Activated T-helper 2 cell treated with anti-CD3 and anti-CD28 coated beads, Interferon-gamma antibody, Interleukin-2, Interleukin-4, amounts not matched to agents 10 μg/mL and 5 μg/mL and 100 μg/mL, durations not matched to agents 14 hours and 24 hours and 36 hours (primary cell): Measurements from ENCODE around the gene NIP7. TPM values are rescaled to one million over a fixed set of nuclear protein-coding genes. Genes with fewer than 3 reads are reported as not detected.
A peak's percentile ranks its signal among the peaks of the same experiment; 100 is the strongest.

Experiments used
- DNase-seq: peaks from one replicate; pipeline ENCODE4 v3.0.0; 2021; ENCODE audit warnings: low spot score
- H3K27ac Mint-ChIP-seq: one replicate; pipeline ENCODE4 v1.8.0; 2021; ENCODE audit warnings: mixed read lengths
- H3K27me3 Mint-ChIP-seq: one replicate; pipeline ENCODE4 v1.8.0; 2021; ENCODE audit warnings: low read depth, mixed read lengths
- H3K36me3 Mint-ChIP-seq: one replicate; pipeline ENCODE4 v1.8.0; 2021; ENCODE audit warnings: low read depth, mixed read lengths
- H3K4me1 Mint-ChIP-seq: one replicate; pipeline ENCODE4 v1.8.0; 2021; ENCODE audit warnings: low read depth, mixed read lengths
- H3K4me3 Mint-ChIP-seq: one replicate; pipeline ENCODE4 v1.8.0; 2021; ENCODE audit warnings: low read depth, mild to moderate bottlenecking, moderate library complexity, mixed read lengths
- H3K9me3 Mint-ChIP-seq: one replicate; pipeline ENCODE4 v1.8.0; 2021; ENCODE audit warnings: mixed read lengths
- intact Hi-C: fragments of 100-400 bp; cut with micrococcal nuclease; formaldehyde crosslinking; loops from one replicate; pipeline ENCODE4 v1.15.1; 2023
- total RNA-seq: library from RNA; stranded (reverse); gene quantifications from 2 replicates; pipeline ENCODE4 v1.2.3, GENCODE V29; 2022

Gene NIP7
- total RNA-seq, 1 donor from 2014 or later, result 60.5 TPM

GRCh38 chr16:69364088-69364487 is 24.5 kb downstream of the NIP7 start:
- Mint-ChIP-seq H3K27me3 (no peaks in the 10 kb centered on the region), H3K4me3 (no peak overlapping the region), H3K9me3 (no peaks in the 10 kb centered on the region), H3K27ac (no peak overlapping the region), H3K36me3 (peaks cover 66% of the 10 kb centered on the region), H3K4me1 (peaks cover 8% of the 10 kb centered on the region)
- no peak for DNase-seq
- intact Hi-C loops, result no loop called here

- no peak overlapping the region for H3K4me3 Mint-ChIP-seq
- no peak for DNase-seq
These were observed 26.3 kb downstream of the NIP7 start for GRCh38 chr16:69365901-69366300.

GRCh38 chr16:69366431-69366830 is 26.9 kb downstream of the NIP7 start:
- Mint-ChIP-seq H3K4me3 (no peak overlapping the region), H3K36me3 (peaks cover 70% of the 10 kb centered on the region), H3K4me1 (peaks cover 8% of the 10 kb centered on the region), H3K27me3 (no peaks in the 10 kb centered on the region), H3K27ac (no peak overlapping the region), H3K9me3 (no peaks in the 10 kb centered on the region)
- no peak for DNase-seq
- intact Hi-C loops, result no loop called here

More at GRCh38 chr16:69365901-69366300, 26.3 kb downstream of the NIP7 start:
- Mint-ChIP-seq H3K9me3 (no peaks in the 10 kb centered on the region), H3K4me1 (peaks cover 8% of the 10 kb centered on the region), H3K27ac (peak overlapping the region; percentile 57), H3K36me3 (peaks cover 73% of the 10 kb centered on the region), H3K27me3 (no peaks in the 10 kb centered on the region)
- intact Hi-C loops, result no loop called here

- intact Hi-C loops, result no loop called here
- no peaks in the 10 kb centered on the region for H3K27me3 Mint-ChIP-seq
- peaks cover 75% of the 10 kb centered on the region for H3K36me3 Mint-ChIP-seq
- peaks cover 9% of the 10 kb centered on the region for H3K4me1 Mint-ChIP-seq
- H3K4me3 Mint-ChIP-seq, result no peak overlapping the region
- H3K9me3 Mint-ChIP-seq, result no peaks in the 10 kb centered on the region
- H3K27ac Mint-ChIP-seq, result no peak overlapping the region
- no peak for DNase-seq
These were observed 28.4 kb downstream of the NIP7 start for GRCh38 chr16:69367980-69368379.

- no peak overlapping the region for H3K4me3 Mint-ChIP-seq
- intact Hi-C loops, result no loop called here
- peaks cover 13% of the 10 kb centered on the region for H3K4me1 Mint-ChIP-seq
- no peak for DNase-seq
- H3K36me3 Mint-ChIP-seq, result peaks cover 77% of the 10 kb centered on the region
- no peak overlapping the region for H3K27ac Mint-ChIP-seq
- no peaks in the 10 kb centered on the region for H3K27me3 Mint-ChIP-seq
- H3K9me3 Mint-ChIP-seq, result no peaks in the 10 kb centered on the region
These were observed 29.3 kb downstream of the NIP7 start for GRCh38 chr16:69368866-69369265.

- H3K36me3 Mint-ChIP-seq, result peaks cover 67% of the 10 kb centered on the region
- intact Hi-C loops, result no loop called here
- no peak overlapping the region for H3K27ac Mint-ChIP-seq
- H3K9me3 Mint-ChIP-seq, result no peaks in the 10 kb centered on the region
- DNase-seq, result no peak
- no peaks in the 10 kb centered on the region for H3K27me3 Mint-ChIP-seq
- peaks cover 9% of the 10 kb centered on the region for H3K4me1 Mint-ChIP-seq
- no peak overlapping the region for H3K4me3 Mint-ChIP-seq
These were observed 32.0 kb downstream of the NIP7 start for GRCh38 chr16:69371564-69371963.

GRCh38 chr16:69373019-69373418 is 33.4 kb downstream of the NIP7 start:
- no peaks in the 10 kb centered on the region for H3K27me3 Mint-ChIP-seq
- intact Hi-C loops, result no loop called here
- DNase-seq, result no peak
- H3K4me3 Mint-ChIP-seq, result no peak overlapping the region
- no peak overlapping the region for H3K27ac Mint-ChIP-seq
- H3K9me3 Mint-ChIP-seq, result no peaks in the 10 kb centered on the region
- H3K4me1 Mint-ChIP-seq, result peaks cover 8% of the 10 kb centered on the region
- H3K36me3 Mint-ChIP-seq, result peaks cover 61% of the 10 kb centered on the region

- no peaks in the 10 kb centered on the region for H3K27me3 Mint-ChIP-seq
- no peak for DNase-seq
- intact Hi-C loops, result no loop called here
- H3K36me3 Mint-ChIP-seq, result peaks cover 60% of the 10 kb centered on the region
- no peak overlapping the region for H3K27ac Mint-ChIP-seq
- no peaks in the 10 kb centered on the region for H3K9me3 Mint-ChIP-seq
- peaks cover 13% of the 10 kb centered on the region for H3K4me1 Mint-ChIP-seq
- no peak overlapping the region for H3K4me3 Mint-ChIP-seq
These were observed 37.0 kb downstream of the NIP7 start for GRCh38 chr16:69376393-69377059.

GRCh38 chr16:69378036-69378435 is 38.5 kb downstream of the NIP7 start:
- H3K36me3 Mint-ChIP-seq, result peaks cover 60% of the 10 kb centered on the region
- no peak for DNase-seq
- no peaks in the 10 kb centered on the region for H3K9me3 Mint-ChIP-seq
- peaks cover 20% of the 10 kb centered on the region for H3K4me1 Mint-ChIP-seq
- no peak overlapping the region for H3K4me3 Mint-ChIP-seq
- no peak overlapping the region for H3K27ac Mint-ChIP-seq
- H3K27me3 Mint-ChIP-seq, result no peaks in the 10 kb centered on the region
- intact Hi-C loops, result no loop called here

- Mint-ChIP-seq H3K4me3 (no peak overlapping the region), H3K9me3 (no peaks in the 10 kb centered on the region), H3K36me3 (peaks cover 62% of the 10 kb centered on the region), H3K27ac (no peak overlapping the region), H3K27me3 (no peaks in the 10 kb centered on the region), H3K4me1 (peaks cover 20% of the 10 kb centered on the region)
- no peak for DNase-seq
- intact Hi-C loops, result no loop called here
These were observed 39.2 kb downstream of the NIP7 start for GRCh38 chr16:69378760-69379159.

- no peaks in the 10 kb centered on the region for H3K27me3 Mint-ChIP-seq
- H3K9me3 Mint-ChIP-seq, result no peaks in the 10 kb centered on the region
- H3K4me1 Mint-ChIP-seq, result peaks cover 28% of the 10 kb centered on the region
- no peak overlapping the region for H3K27ac Mint-ChIP-seq
- H3K4me3 Mint-ChIP-seq, result no peak overlapping the region
- H3K36me3 Mint-ChIP-seq, result peaks cover 69% of the 10 kb centered on the region
- no peak for DNase-seq
- intact Hi-C loops, result no loop called here
These were observed 41.7 kb downstream of the NIP7 start for GRCh38 chr16:69381231-69381630.

- Mint-ChIP-seq H3K4me3 (no peak overlapping the region), H3K9me3 (no peaks in the 10 kb centered on the region), H3K27me3 (no peaks in the 10 kb centered on the region), H3K27ac (no peak overlapping the region), H3K36me3 (peaks cover 65% of the 10 kb centered on the region), H3K4me1 (peaks cover 28% of the 10 kb centered on the region)
- DNase-seq, result no peak
- intact Hi-C loops, result no loop called here
These were observed 42.8 kb downstream of the NIP7 start for GRCh38 chr16:69382421-69382820.

- Mint-ChIP-seq H3K9me3 (no peaks in the 10 kb centered on the region), H3K4me3 (peak overlapping the region; percentile 88), H3K36me3 (peaks cover 42% of the 10 kb centered on the region), H3K27ac (peak overlapping the region; percentile 86), H3K4me1 (peaks cover 20% of the 10 kb centered on the region), H3K27me3 (no peaks in the 10 kb centered on the region)
- intact Hi-C loops, result loop anchor here (2.0 to 5.0 kb wide), 2 partner anchors 37 to 46 kb away; partner anchors contain the start of genes COG8, CYB5B and NIP7
- no peak for DNase-seq
These were observed 45.4 kb downstream of the NIP7 start for GRCh38 chr16:69384974-69385373.
